ENCODE measurements around the gene CCDC137. TPM values are rescaled to one million over a fixed set of nuclear protein-coding genes. Genes with fewer than 3 reads are reported as not detected.

CCDC137 gene
- total and polyA plus RNA-seq, 2 donors (not counting 3 experiments of a cell fraction or from before 2014, with no cell fraction given), result 12.9 to 32.2 TPM

DNA sequence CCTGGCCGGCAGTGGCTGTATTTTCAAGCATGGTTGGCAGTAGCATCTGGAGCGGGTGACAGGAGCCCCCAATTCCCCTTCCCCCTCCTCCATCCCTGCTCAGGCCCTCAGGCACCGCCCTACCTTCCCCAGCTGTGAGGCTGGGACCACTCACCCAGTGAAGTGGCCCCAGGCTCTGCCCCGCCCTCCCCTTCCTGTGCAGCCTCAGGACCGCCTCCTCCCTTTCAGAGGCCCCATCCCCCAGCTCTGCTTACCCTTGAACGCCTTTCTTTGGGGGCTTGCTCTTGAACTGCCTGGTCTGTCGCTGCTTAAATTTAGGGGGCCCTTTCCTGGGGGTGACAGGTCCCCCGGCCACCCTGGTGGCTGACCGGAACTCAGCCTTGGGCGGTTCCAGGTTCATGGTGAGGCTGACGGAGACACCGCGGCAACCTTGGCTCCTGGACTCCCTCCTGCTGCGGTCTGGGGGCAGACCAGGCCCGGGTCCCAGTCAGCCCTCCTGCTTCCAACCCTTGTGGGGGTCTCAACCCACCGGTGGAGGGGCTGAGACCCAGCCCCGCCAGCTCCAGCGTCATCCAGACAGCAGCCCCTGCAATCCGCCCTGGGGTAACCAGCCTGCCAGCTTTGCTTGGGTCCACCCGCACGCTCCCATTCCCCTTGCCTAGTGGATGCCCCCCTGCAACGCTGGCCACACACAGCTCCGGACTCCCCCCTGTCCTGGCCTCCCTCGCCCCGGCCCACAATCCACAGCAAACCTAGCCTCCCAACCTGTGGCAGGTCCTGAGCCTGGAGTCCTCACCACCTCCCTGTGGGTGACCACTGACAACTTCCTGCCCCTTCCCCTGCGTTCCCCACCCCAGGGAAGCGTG lies 13.4 kb upstream of the CCDC137 start:
- FAIRE-seq (no peak), DNase-seq (ENCODE audit: low read depth, low spot score) (no peak)
- H3K36me3 ChIP-seq (ENCODE audit: control insufficient read depth in 2 of 2, extremely low read depth in 1 of 2, insufficient read depth in 2 of 2, low read length in 2 of 2), result no peaks in the 10 kb centered on the region
- peak overlapping the region; percentile 78 for H2AFZ ChIP-seq (ENCODE audit: low read depth, low read length)
- no peak overlapping the region for H3K9ac ChIP-seq (replicated peaks; ENCODE audit: extremely low read depth, insufficient read depth, low read length)
- no peaks in the 10 kb centered on the region for H3K9me3 ChIP-seq (replicated peaks; ENCODE audit: control insufficient read depth, insufficient read depth, low read length)
- H4K20me1 ChIP-seq (replicated peaks; ENCODE audit: control insufficient read depth, extremely low read depth, insufficient read depth, low read length), result no peaks in the 10 kb centered on the region
- TF ChIP-seq EZH2 (IDR thresholded peaks at IDR 0.05; ENCODE audit: borderline replicate concordance, low read depth, low read length, severe bottlenecking) (no peak), POLR2A (IDR thresholded peaks at IDR 0.05; ENCODE audit: low read depth, low read length) (no peak), GATA2 (IDR thresholded peaks at IDR 0.05; ENCODE audit: insufficient read depth, insufficient read length, low read depth, low read length) (no peak), POLR2AphosphoS5 (IDR thresholded peaks at IDR 0.05; ENCODE audit: insufficient read depth, low read depth, low read length) (no peak), JUN (IDR thresholded peaks at IDR 0.05; ENCODE audit: borderline replicate concordance, insufficient read depth, insufficient read length, low read depth) (no peak), MYC (IDR thresholded peaks at IDR 0.05; ENCODE audit: low read depth, low read length) (no peak), FOS (IDR thresholded peaks at IDR 0.05; ENCODE audit: borderline replicate concordance, insufficient read depth, low read length) (no peak)
- TF ChIP-seq, protein P1, sequence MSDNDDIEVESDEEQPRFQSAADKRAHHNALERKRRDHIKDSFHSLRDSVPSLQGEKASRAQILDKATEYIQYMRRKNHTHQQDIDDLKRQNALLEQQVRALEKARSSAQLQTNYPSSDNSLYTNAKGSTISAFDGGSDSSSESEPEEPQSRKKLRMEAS (IDR thresholded peaks at IDR 0.05; ENCODE audit: insufficient read depth, insufficient read length), result no peak
- TF ChIP-seq, protein P2, sequence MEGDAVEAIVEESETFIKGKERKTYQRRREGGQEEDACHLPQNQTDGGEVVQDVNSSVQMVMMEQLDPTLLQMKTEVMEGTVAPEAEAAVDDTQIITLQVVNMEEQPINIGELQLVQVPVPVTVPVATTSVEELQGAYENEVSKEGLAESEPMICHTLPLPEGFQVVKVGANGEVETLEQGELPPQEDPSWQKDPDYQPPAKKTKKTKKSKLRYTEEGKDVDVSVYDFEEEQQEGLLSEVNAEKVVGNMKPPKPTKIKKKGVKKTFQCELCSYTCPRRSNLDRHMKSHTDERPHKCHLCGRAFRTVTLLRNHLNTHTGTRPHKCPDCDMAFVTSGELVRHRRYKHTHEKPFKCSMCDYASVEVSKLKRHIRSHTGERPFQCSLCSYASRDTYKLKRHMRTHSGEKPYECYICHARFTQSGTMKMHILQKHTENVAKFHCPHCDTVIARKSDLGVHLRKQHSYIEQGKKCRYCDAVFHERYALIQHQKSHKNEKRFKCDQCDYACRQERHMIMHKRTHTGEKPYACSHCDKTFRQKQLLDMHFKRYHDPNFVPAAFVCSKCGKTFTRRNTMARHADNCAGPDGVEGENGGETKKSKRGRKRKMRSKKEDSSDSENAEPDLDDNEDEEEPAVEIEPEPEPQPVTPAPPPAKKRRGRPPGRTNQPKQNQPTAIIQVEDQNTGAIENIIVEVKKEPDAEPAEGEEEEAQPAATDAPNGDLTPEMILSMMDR (IDR thresholded peaks at IDR 0.05; ENCODE audit: extremely low read depth in 1 of 2, insufficient read depth in 1 of 2, low read depth in 1 of 2, low read length in 2 of 2), result no peak
- H3K27ac ChIP-seq (ENCODE audit: insufficient read depth, low read depth, low read length), result no peak overlapping the region
- H3K4me2 ChIP-seq (ENCODE audit: insufficient read depth, low read length), result no peak overlapping the region
- intact Hi-C loops (cut with micrococcal nuclease), result no loop called here
- no TSS peak for BruUV-seq (replicated peaks)
- no peaks in the 10 kb centered on the region for H3K79me2 ChIP-seq (ENCODE audit: control insufficient read depth, insufficient read depth, low read length)
- dilution Hi-C loops (cut with MboI; ENCODE audit: extremely low pct_ligation_motif_present, low sequenced_read_pairs), result no loop called here
- CTCF ChIA-PET, result interaction anchor here (1.7 kb wide), 1 partner anchor 9 kb away, joined by 6 read pairs; no protein-coding TSS in a partner anchor
- H3K4me3 ChIP-seq (replicated peaks in 1 of 3; ENCODE audit: insufficient read depth in 1 of 3, low read depth in 1 of 3, low read length in 3 of 3), result no peak overlapping the region
- peaks cover 9% of the 10 kb centered on the region for H3K4me1 ChIP-seq (ENCODE audit: control insufficient read depth, extremely low read depth, insufficient read depth, low read length)
- POLR2A ChIA-PET, result no interaction called here
- H3K27me3 ChIP-seq (ENCODE audit: control insufficient read depth in 2 of 2, insufficient read depth in 2 of 2, low read length in 2 of 2), result peaks cover 7 to 8% of the 10 kb centered on the region in 2 experiments
- no peaks in the 10 kb centered on the region for H3K9me1 ChIP-seq (replicated peaks; ENCODE audit: control insufficient read depth, extremely low read depth, insufficient read depth, low read length)
